NCI-H345 (cell line): ENCODE results near the gene ATG10.
"Not testable (repeated sequence)": the region's sequence is repeated elsewhere in the genome, so short reads cannot be mapped to it uniquely, and the experiment has no call there.

ENCODE experiments used
- DNase-seq: peaks from one replicate; lab custom pipeline; 2025; lab: John Stamatoyannopoulos, UW

ATG10 gene

DNA sequence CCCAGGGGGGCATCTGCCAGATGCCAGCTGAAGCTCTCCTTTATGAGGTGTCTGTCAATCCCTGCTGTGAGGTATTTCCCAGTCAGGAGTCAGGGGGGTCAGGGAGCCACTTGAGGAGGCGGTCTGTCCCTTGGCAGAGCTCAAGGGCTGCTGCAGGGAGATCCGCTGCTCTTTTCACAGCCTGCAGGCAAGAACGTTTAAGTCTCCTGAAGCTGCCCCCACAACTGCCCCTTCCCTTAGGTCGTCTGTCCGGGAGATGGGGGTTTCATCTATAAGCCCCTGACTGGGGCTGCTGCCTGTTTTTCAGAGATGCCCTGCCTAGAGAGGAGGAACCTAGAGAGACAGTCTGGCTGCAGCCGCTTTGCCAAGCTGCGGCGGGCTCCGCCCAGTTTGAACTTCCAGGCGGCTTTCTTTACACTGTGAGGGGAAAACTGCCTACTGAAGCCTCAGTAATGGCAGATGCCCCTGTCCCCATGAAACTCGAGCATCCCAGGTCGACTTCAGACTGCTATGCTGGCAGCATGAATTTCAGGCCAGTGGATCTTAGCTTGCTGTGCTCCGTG is 158.0 kb downstream of the ATG10 start:
- DNase-seq, result no peak

- DNase-seq, result no peak
These were observed 158.8 kb downstream of the ATG10 start for GRCh38 chr5:82130602-82131001.

DNA sequence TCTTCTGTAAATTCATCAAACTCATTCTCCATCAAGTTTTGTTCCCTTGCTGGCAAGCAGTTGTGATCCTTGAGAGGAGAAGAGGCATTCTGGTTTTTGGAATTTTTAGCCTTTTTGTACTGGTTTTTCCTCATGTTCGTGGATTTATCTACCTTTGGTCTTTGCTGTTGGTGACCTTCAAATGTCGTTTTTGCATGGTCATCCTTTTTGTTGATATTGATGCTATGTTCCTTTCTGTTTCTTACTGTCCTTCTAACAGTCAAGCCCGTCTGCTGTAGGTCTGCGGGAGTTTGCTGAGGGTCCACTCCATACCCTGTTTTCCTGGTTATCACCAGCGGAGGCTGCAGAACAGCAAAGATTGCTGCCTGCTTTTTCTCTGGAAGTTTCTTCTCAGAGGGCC is 165.4 kb downstream of the ATG10 start:
- DNase-seq, result no peak

DNA sequence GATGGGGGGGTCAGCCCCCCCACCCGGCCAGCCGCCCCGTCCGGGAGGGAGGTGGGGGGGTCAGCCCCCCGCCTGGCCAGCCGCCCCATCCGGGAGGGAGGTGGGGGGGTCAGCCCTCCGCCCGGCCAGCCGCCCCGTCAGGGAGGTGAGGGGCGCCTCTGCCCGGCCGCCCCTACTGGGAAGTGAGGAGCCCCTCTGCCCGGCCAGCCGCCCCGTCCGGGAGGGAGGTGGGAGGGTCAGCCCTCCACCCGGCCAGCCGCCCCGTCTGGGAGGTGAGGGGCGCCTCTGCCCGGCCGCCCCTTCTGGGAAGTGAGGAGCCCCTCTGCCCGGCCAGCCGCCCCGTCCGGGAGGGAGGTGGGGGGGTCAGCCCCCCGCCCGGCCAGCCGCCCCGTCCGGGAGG is 168.0 kb downstream of the ATG10 start:
- not testable (repeated sequence) for DNase-seq

GRCh38 chr5:82142217-82142841 is 170.5 kb downstream of the ATG10 start:
- no peak for DNase-seq

GRCh38 chr5:82142928-82143577 is 171.2 kb downstream of the ATG10 start:
- DNase-seq, result no peak

GRCh38 chr5:82147860-82148573 is 176.2 kb downstream of the ATG10 start:
- no peak for DNase-seq

- DNase-seq, result no peak
These were observed 177.6 kb downstream of the ATG10 start for GRCh38 chr5:82149434-82149833.

DNA sequence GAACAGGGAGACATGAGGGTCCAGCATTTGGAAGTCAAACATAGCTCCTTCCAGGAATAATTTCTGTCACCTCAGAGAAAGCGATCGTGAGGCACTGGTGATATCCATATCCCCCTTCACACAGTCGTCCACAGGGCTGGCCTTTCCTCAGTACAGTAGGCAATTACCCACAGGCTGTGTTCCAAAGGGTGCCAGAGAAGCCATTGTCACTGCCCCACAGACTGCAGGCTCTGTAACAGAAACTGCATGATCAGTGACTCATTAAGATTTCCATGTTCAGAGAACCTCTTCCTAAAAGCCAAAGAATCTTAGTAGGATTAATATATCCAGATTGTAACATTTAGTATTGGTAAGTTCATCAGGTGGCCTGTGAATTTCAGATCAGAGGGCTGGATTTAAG is 178.7 kb downstream of the ATG10 start:
- DNase-seq, result no peak

DNA sequence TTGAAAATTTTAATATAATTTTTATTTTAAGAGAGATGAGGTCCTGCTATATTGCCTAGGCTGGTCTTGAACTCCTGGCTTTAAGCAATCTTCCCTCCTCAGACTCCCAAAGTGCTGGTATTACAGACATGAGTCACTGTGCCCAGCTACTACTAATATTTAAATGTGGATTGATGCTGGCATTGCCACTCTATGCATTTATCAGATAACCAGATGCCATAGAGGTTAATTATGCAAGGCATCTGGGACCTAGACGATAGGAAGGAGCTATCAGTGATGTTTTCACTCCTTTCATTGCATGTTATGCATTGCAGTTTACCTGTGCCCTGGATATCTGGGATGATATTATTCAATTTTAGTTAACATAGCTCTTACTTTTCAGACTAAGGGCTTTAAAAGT is 179.4 kb downstream of the ATG10 start:
- DNase-seq, result no peak

GRCh38 chr5:82151662-82152061 is 179.8 kb downstream of the ATG10 start:
- DNase-seq, result no peak

DNA sequence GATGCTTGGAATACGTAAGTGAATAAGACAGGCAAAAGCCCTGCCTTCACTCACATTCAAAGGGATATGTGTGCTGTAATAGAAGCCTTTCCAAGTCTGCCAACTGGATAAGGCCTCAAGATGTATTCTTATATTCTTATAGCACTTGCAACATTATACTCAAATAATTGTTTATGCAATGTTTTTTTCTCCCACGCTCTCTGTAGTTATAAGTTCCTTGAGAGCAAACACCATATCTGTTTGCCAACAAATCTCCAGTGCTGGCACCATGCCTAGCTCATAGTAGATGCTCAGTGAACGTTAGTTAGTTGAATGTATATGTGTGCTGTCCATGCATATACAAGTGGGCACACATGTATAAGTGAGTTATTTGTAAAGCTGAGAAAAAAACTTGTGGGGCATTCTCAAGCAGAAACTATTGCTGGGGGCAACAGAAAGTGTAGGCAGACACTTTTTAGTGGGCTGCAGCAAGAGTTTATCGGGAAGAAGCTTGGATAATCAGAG is 181.2 kb downstream of the ATG10 start:
- no peak for DNase-seq

DNA sequence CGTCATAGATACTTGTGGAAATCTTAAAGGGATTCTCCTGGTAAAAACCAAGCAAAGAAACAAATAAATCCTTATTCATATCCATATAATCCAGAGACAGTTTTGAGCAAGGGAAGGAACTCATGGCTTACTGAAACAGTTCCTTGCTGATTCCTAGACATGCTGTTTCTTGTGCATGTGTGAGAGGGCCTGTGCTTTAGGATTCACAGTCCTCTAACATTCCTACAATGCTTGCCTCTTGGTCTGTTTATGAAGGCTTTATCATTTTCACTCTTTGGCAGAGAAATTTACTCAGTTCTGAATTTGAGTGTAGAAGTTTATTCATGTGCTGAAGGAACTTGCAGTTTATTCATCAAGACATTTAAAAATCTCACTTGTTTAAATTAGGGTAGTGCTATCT is 183.0 kb downstream of the ATG10 start:
- DNase-seq, result no peak

DNA sequence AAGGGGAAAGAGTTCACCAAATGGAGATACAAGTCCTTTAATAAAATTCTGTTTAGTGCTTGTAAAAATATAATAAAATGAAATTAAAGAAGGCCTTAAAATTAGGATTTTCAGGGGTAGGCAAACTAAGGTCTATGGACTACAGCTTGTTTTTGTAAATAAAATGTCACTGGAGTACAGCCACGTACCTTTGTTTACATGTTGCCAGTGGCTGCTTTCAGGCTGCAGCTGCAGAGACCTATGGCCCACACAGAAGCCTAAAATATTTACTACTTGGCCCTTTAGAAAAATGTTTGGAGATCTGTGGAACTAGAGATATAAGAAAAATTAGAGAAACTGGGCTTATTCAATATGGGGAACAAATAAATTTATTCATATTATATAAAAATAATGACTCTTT is 183.5 kb downstream of the ATG10 start:
- no peak for DNase-seq

DNA sequence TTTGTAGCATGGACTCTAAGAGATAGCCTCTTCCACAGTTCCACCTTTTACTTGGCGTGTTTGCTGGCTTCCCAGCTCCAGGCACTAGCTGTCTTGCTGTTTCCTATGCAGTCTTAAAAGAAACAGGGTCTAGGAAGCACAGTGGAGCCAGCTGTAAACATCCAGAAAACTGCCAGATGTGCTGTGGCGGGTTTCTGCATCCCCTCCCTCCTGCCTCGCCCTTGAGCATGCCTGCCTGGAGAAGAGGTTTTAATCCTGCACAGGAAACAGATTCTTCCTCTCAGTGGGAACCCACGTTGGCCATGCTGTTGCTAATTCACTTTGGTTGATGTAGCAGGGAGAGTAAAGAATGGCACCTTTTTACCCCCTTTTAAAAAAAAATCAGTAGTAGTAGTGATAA is 185.1 kb downstream of the ATG10 start:
- no peak for DNase-seq

- no peak for DNase-seq
These were observed 187.1 kb downstream of the ATG10 start for GRCh38 chr5:82158755-82159413.

GRCh38 chr5:82160948-82161347 is 189.1 kb downstream of the ATG10 start:
- DNase-seq, result no peak

DNA sequence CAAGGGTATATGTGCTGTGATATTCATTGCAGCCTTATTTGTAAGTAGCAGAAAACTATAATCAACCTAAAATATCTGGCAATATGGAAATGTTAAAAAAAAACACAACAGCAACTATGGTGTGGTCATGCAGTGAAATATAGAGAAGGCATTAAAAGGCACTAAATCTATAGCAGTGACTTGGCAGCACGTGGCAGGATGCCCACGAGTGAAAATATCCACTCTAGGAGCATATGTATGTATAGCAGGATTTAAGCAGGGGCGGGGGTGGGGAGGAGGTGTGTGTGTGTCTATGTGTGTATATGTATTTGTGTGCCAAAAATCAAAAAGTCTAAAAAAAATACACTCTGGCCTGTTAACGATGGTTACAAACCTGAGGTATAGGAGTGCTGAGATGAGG is 190.8 kb downstream of the ATG10 start:
- no peak for DNase-seq

- DNase-seq, result no peak
These were observed 191.8 kb downstream of the ATG10 start for GRCh38 chr5:82163452-82164175.

DNA sequence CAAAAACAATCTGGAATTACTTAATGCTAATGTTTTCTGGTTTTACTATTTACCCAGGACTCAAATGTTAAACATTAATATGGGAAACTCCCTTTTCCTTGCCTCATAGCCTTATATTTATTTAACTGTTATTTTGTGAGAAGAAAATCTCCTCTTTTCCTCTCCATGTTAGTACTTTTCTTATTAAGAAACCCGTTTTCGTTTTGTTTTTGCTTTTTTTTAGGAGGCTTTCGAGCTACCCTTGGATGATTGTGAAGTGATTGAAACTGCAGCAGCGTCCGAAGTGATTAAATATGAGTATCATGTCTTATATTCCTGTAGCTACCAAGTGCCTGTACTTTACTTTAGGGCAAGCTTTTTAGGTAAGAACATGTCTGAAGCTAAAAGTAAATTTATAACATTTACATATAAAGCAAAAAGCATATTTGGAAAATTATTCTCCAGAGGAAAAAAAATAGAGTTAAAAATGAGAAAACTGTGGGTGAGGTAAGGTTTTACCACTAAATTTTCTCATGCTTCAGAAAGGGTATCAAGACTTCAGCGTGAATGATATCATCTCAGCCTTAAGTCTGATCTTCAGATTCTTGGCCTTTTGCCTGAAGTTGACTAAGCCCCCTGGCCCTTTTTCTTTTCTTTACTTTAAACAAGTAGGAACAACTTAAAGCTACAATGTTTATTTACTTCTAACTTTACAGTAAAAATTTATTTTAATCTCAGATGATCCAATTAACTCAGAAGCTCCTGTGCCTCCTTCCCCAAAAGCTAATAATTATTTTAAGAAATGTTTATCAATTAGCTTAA is 192.6 kb downstream of the ATG10 start:
- no peak for DNase-seq
